NT2/D1 (cell line): Measurements from ENCODE around the gene CAAP1.

ENCODE experiments used
- DNase-seq: peaks from one replicate; pipeline ENCODE4 v3.0.0-alpha.2; 2011; ENCODE audit warnings: low read depth, low spot score
- H3K27me3 ChIP-seq: 2 replicates; pipeline ENCODE4 v1.6.0; 2011; ENCODE audit warnings: mild to moderate bottlenecking; ENCODE audit not compliant: insufficient read length, insufficient read depth
- H3K36me3 ChIP-seq: 2 replicates; pipeline ENCODE4 v1.6.1; 2011; ENCODE audit warnings: mild to moderate bottlenecking, low read length, mixed read lengths; ENCODE audit not compliant: insufficient read depth, insufficient read length
- H3K4me1 ChIP-seq: 2 replicates; pipeline ENCODE4 v1.5.1; 2011; ENCODE audit not compliant: insufficient read depth, insufficient read length
- H3K4me3 ChIP-seq: 2 replicates; pipeline ENCODE4 v1.5.1; 2011; ENCODE audit warnings: low read depth; ENCODE audit not compliant: insufficient read length
- H3K9ac ChIP-seq: 2 replicates; pipeline ENCODE4 v1.6.0; 2011; ENCODE audit warnings: low read depth; ENCODE audit not compliant: insufficient read length
- H3K9me3 ChIP-seq: 2 replicates; pipeline ENCODE4 v1.5.1; 2011; ENCODE audit warnings: mild to moderate bottlenecking, low read length; ENCODE audit not compliant: insufficient read depth
- SUZ12 ChIP-seq: IDR thresholded peaks from 2 replicates; pipeline ENCODE4 v1.6.1; 2011; ENCODE audit not compliant: insufficient read length, insufficient read depth; ENCODE audit errors: extremely low read depth
- YY1 ChIP-seq: IDR thresholded peaks from 2 replicates; pipeline ENCODE4 v1.6.1; 2011; ENCODE audit not compliant: insufficient read length, insufficient read depth
- ZNF274 ChIP-seq: IDR thresholded peaks from 2 replicates; pipeline ENCODE4 v1.6.1; 2011; ENCODE audit warnings: mild to moderate bottlenecking, low read depth, low read length

The CAAP1 gene

DNA sequence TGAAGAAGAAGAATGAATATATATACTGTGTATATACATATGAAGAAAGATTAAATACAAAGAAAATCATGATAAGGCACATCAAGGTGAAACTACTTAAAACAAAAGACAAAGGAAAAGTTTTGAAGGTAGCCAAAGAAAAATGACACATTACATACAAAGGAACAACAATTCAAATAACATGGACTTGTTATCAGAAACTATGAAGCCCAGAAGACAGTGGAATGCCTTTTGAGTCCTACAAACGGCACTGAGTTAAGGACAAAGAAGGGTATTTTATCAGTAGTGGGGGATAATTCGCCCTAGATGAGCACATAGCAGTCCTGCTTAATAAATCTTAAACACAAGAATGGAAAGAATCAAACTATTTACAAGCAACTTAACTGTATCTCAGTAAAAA, 77.8 kb downstream of the CAAP1 start:
- Histone ChIP-seq H3K4me3 (no peak overlapping the region), H3K4me1 (no peaks in the 10 kb centered on the region), H3K9ac (no peak overlapping the region), H3K36me3 (no peaks in the 10 kb centered on the region), H3K27me3 (no peaks in the 10 kb centered on the region), H3K9me3 (peaks cover 3% of the 10 kb centered on the region)
- DNase-seq: no peak
- TF ChIP-seq ZNF274 (no peak), YY1 (no peak), SUZ12 (no peak)

DNA sequence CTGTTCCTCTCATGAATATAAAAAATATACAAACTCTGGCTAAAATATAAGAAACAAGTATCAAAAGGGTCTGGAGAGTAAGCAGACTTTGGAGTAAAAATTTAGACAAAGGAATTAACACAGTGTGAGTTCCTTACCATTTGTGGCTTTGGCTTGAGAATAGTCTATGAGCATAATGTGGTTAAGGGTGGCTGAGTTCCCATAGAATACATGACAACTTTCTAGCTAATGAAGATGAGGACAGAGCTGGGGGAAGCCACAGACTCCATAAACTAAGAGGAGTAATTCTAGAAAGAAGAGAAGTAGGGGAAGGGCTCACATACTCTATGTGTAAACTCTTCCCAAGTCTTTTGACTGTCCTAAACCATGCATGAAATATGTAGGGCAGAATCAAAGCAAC, 79.4 kb downstream of the CAAP1 start:
- Histone ChIP-seq H3K9ac (no peak overlapping the region), H3K4me1 (no peaks in the 10 kb centered on the region), H3K27me3 (no peaks in the 10 kb centered on the region), H3K4me3 (no peak overlapping the region), H3K36me3 (no peaks in the 10 kb centered on the region), H3K9me3 (peaks cover 7% of the 10 kb centered on the region)
- TF ChIP-seq SUZ12 (no peak), YY1 (no peak)
- DNase-seq: no peak

- no peak overlapping the region for H3K4me3 ChIP-seq
- no peaks in the 10 kb centered on the region for H3K36me3 ChIP-seq
- no peak for TF ChIP-seq YY1
- TF ChIP-seq SUZ12: no peak
- TF ChIP-seq ZNF274: no peak
- DNase-seq: no peak
- H3K4me1 ChIP-seq: no peaks in the 10 kb centered on the region
- no peak overlapping the region for H3K9ac ChIP-seq
- no peaks in the 10 kb centered on the region for H3K27me3 ChIP-seq
- peaks cover 7% of the 10 kb centered on the region for H3K9me3 ChIP-seq
Observed at GRCh38 chr9:26812217-26812616, 80.4 kb downstream of the CAAP1 start.

DNA sequence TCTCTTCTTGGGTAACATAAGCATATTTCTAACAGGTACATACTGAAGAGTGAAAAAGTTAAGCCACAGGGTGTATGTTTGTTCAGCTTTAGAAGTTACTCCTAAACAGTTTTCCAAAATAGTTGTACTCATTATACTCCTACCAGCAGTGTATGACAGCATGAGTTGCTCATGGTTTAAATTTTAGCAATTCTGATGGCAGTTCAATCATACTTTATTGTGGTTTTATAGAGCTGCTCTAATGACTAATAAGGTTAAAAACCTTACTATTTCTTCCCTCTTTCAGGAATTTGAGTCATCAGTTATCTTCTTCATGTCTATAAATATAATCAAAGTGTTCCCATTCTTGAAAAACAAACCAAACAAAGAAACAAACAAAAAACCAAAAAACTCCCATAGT, 81.5 kb downstream of the CAAP1 start:
- Histone ChIP-seq H3K27me3 (no peaks in the 10 kb centered on the region), H3K36me3 (no peaks in the 10 kb centered on the region), H3K9me3 (peaks cover 7% of the 10 kb centered on the region), H3K4me3 (no peak overlapping the region), H3K9ac (no peak overlapping the region), H3K4me1 (no peaks in the 10 kb centered on the region)
- TF ChIP-seq ZNF274 (no peak), SUZ12 (no peak), YY1 (no peak)
- DNase-seq: no peak

- Histone ChIP-seq H3K4me3 (no peak overlapping the region), H3K9ac (no peak overlapping the region), H3K9me3 (peaks cover 7% of the 10 kb centered on the region), H3K4me1 (no peaks in the 10 kb centered on the region), H3K36me3 (no peaks in the 10 kb centered on the region), H3K27me3 (no peaks in the 10 kb centered on the region)
- DNase-seq: no peak
- TF ChIP-seq YY1: no peak
- no peak for TF ChIP-seq SUZ12
- TF ChIP-seq ZNF274: no peak
Observed at GRCh38 chr9:26809795-26810194, 82.8 kb downstream of the CAAP1 start.

DNA sequence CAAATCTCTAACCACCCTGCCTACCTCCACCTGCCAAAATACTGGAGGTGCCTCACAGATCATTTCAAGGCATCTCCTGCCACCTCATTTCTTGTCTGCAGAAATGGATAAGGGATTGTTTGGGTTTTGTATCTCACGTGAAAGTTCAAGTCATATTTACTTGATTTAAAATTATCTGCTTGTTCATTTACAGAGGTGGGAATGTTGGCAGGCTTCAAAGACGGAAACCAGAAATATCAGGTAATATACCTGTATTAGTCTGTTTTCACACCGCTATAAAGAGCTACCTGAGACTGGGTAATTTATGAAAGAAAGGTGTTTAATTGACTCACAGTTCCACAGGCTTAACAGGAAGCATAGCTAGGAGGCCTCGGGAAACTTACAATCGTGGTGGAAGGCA, 85.4 kb downstream of the CAAP1 start:
- Histone ChIP-seq H3K4me3 (no peak overlapping the region), H3K4me1 (no peaks in the 10 kb centered on the region), H3K9me3 (peaks cover 7% of the 10 kb centered on the region), H3K36me3 (no peaks in the 10 kb centered on the region), H3K9ac (no peak overlapping the region), H3K27me3 (no peaks in the 10 kb centered on the region)
- DNase-seq: no peak
- no peak for TF ChIP-seq ZNF274
- no peak for TF ChIP-seq YY1
- TF ChIP-seq SUZ12: no peak

DNA sequence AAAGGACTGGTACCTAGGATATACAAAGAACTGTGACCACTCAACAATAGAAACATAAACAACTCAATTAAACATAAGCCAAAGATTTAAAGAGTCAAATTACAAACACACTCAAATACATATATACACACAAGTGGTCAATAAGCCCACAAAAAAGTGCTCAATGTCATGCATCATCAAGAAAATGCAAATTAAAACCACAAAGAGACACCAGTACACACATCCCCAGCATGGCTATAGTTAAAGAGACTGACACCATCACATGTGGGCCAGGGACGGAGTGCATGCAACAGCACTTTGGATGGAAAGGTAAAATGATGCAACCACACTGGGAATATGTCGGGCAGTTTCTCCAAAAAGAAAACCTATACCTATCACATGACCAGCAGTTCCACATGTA, 89.7 kb downstream of the CAAP1 start:
- H3K36me3 ChIP-seq: no peaks in the 10 kb centered on the region
- no peaks in the 10 kb centered on the region for H3K9me3 ChIP-seq
- no peaks in the 10 kb centered on the region for H3K27me3 ChIP-seq
- H3K4me3 ChIP-seq: no peak overlapping the region
- no peak for DNase-seq
- TF ChIP-seq YY1 (no peak), ZNF274 (no peak), SUZ12 (no peak)
- H3K4me1 ChIP-seq: no peaks in the 10 kb centered on the region
- no peak overlapping the region for H3K9ac ChIP-seq

DNA sequence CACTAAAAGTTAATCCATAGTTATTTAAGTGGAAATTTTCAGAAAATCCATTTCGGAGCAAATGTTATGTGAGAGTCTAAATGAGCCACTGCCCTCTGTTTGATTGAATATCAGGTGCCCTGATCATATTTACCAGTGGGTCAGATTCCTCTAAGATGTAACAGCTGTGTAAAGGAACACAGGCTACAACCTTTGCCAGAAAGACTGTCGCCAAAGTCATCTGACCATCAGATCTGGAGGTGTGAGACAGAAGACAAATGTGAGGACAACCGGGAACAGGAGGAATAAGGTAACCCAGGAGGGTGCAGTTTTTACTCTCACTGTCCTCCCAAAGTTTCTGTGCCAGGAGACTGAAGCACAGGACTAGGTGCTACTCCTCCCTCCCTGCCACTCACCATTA, 90.8 kb downstream of the CAAP1 start:
- no peak for DNase-seq
- TF ChIP-seq ZNF274: no peak
- no peak for TF ChIP-seq SUZ12
- no peak for TF ChIP-seq YY1
- no peaks in the 10 kb centered on the region for H3K9me3 ChIP-seq
- no peaks in the 10 kb centered on the region for H3K36me3 ChIP-seq
- no peaks in the 10 kb centered on the region for H3K4me1 ChIP-seq
- no peaks in the 10 kb centered on the region for H3K27me3 ChIP-seq
- no peak overlapping the region for H3K4me3 ChIP-seq
- no peak overlapping the region for H3K9ac ChIP-seq
